NT2/D1 (cell line): Measurements from ENCODE around the gene CDADC1.

Source experiments
- SUZ12 ChIP-seq: IDR thresholded peaks from 2 replicates; pipeline ENCODE4 v1.6.1; 2011; ENCODE audit not compliant: insufficient read length, insufficient read depth; ENCODE audit errors: extremely low read depth
- YY1 ChIP-seq: IDR thresholded peaks from 2 replicates; pipeline ENCODE4 v1.6.1; 2011; ENCODE audit not compliant: insufficient read length, insufficient read depth
- ZNF274 ChIP-seq: IDR thresholded peaks from 2 replicates; pipeline ENCODE4 v1.6.1; 2011; ENCODE audit warnings: mild to moderate bottlenecking, low read depth, low read length

DNA sequence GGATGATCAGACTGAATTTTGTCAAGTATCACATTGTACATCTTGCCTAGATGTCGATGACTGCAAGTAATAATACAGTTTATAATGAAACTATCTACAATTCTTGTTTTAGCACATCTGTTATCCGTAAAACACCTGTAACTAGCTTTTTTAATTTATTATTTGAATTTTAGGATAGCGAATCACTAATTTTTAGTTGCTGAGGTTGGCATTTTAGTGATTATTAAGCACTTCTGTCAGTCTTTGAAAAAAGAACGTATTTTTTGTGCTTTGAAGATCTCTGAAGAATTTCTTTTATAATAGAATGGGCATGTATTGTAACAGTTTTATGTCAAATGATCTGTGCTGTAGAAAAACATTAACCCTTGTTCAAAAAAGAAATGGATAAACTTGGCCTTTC is 39.1 kb upstream of the CDADC1 start:
- TF ChIP-seq YY1 (no peak), SUZ12 (no peak), ZNF274 (no peak)
